Measurements from ENCODE around the gene MYRFL.

Gene MYRFL

DNA sequence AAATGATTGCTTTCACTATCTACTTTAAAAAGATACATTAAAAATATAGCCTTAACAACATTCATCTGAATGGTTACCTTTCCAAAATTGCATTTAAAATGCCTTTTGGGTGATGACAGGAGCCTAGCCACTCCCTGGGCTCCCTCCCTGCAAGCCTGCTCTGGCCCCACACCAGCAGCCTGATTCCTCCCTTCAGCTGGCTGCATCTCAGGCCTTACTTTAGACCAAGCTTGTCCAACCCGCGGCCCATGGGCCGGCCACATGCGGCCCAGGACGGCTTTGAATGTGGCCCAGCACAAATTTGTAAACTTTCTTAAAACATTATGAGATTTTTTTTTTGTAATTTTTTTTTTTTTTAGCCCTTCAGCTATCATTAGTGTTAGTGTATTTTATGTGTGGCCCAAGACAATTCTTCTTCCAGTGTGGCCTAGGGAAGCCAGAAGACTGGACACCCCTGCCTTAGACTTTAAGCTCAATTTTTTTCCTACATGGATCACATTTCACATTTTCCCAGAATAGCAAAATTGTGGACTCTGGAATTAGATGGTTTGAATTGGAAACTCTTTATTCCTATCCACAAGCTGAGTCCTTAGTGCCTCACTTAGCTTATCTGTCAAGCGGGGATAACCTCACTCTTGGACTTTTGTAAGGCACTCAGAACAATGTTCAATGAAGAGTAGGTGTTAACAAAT lies 124.4 kb downstream of the MYRFL start:
- Histone ChIP-seq H3K9ac (ENCODE audit: low read depth, low read length) (no peak overlapping the region), H3K36me3 (ENCODE audit: control insufficient read depth, insufficient read depth, low read length) (no peaks in the 10 kb centered on the region), H3K4me3 (ENCODE audit: low read depth, low read length) (no peak overlapping the region), H3K27me3 (ENCODE audit: control insufficient read depth, insufficient read depth, low read length) (no peaks in the 10 kb centered on the region), H3K4me1 (ENCODE audit: control insufficient read depth, insufficient read depth, low read length) (peaks cover 32% of the 10 kb centered on the region), H3K9me3 (ENCODE audit: control insufficient read depth, insufficient read depth, low read length) (no peaks in the 10 kb centered on the region), H3K27ac (ENCODE audit: low read depth, low read length) (no peak overlapping the region)

DNA sequence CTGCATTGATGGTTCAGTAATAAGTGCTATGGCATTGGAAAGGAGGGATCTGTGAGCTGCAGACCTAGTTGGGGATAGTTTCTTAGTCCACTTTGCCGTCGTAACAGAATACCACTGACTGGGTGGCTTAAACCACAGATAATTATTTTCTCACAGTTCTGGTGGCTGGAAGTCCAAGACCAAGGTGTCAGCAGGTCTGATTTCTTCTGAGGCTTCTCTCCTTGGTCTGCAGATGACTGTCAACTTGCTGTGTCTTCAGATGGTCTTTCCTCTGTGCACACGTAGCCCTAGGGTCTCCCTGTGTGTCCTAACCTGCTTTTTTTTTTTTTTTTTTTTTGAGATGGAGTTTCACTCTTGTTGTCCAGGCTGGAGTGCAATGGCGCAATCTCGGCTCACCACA lies 126.1 kb downstream of the MYRFL start:
- Histone ChIP-seq H3K36me3 (ENCODE audit: control insufficient read depth, insufficient read depth, low read length) (no peaks in the 10 kb centered on the region), H3K27me3 (ENCODE audit: control insufficient read depth, insufficient read depth, low read length) (no peaks in the 10 kb centered on the region), H3K27ac (ENCODE audit: low read depth, low read length) (no peak overlapping the region), H3K4me1 (ENCODE audit: control insufficient read depth, insufficient read depth, low read length) (peaks cover 33% of the 10 kb centered on the region), H3K9me3 (ENCODE audit: control insufficient read depth, insufficient read depth, low read length) (no peaks in the 10 kb centered on the region), H3K4me3 (ENCODE audit: low read depth, low read length) (no peak overlapping the region), H3K9ac (ENCODE audit: low read depth, low read length) (no peak overlapping the region)

DNA sequence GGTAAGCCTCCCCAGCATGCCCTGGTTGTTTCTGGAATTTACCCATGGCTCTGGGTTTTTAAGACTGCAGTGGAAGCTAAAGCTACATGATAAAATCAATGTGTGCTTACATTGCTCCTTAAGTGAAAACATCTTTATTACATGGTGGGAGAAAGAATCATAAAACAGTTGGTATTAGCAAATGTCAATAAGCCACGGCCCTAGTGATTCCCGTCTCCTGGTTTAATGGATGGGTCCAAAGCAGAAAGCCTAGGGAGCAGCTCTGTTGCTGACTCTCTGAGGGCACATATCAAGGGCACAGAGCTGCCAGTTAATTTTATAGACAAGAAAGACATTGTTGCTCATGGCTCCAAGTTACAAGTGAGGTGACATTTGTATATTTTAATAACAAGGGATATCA lies 127.9 kb downstream of the MYRFL start:
- H3K4me3 ChIP-seq (ENCODE audit: low read depth, low read length), result no peak overlapping the region
- no peak overlapping the region for H3K27ac ChIP-seq (ENCODE audit: low read depth, low read length)
- no peaks in the 10 kb centered on the region for H3K27me3 ChIP-seq (ENCODE audit: control insufficient read depth, insufficient read depth, low read length)
- no peaks in the 10 kb centered on the region for H3K9me3 ChIP-seq (ENCODE audit: control insufficient read depth, insufficient read depth, low read length)
- H3K9ac ChIP-seq (ENCODE audit: low read depth, low read length), result no peak overlapping the region
- H3K36me3 ChIP-seq (ENCODE audit: control insufficient read depth, insufficient read depth, low read length), result no peaks in the 10 kb centered on the region
- H3K4me1 ChIP-seq (ENCODE audit: control insufficient read depth, insufficient read depth, low read length), result peaks cover 33% of the 10 kb centered on the region

DNA sequence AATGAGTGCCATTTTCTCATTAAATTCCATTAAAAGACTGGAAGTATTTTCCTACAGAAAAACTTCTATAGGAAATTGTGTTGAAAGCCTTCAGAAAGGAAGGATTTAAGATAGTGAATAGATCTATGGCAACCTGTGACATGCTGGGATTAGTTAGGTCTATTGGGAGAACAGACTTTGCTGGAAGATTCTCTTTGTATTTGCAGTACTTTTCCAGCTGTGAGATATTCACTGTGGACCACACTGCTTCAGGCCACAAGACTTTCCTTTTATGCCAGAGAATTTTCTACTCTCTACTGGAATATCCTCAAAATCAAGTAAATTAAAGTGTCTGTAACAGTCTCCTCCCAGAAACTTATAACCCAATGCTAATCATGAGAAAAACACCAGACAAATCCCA lies 136.2 kb downstream of the MYRFL start:
- H3K4me3 ChIP-seq (ENCODE audit: low read depth, low read length), result no peak overlapping the region
- H3K4me1 ChIP-seq (ENCODE audit: control insufficient read depth, insufficient read depth, low read length), result no peaks in the 10 kb centered on the region
- H3K9ac ChIP-seq (ENCODE audit: low read depth, low read length), result no peak overlapping the region
- no peaks in the 10 kb centered on the region for H3K27me3 ChIP-seq (ENCODE audit: control insufficient read depth, insufficient read depth, low read length)
- no peak overlapping the region for H3K27ac ChIP-seq (ENCODE audit: low read depth, low read length)
- no peaks in the 10 kb centered on the region for H3K9me3 ChIP-seq (ENCODE audit: control insufficient read depth, insufficient read depth, low read length)
- H3K36me3 ChIP-seq (ENCODE audit: control insufficient read depth, insufficient read depth, low read length), result no peaks in the 10 kb centered on the region

DNA sequence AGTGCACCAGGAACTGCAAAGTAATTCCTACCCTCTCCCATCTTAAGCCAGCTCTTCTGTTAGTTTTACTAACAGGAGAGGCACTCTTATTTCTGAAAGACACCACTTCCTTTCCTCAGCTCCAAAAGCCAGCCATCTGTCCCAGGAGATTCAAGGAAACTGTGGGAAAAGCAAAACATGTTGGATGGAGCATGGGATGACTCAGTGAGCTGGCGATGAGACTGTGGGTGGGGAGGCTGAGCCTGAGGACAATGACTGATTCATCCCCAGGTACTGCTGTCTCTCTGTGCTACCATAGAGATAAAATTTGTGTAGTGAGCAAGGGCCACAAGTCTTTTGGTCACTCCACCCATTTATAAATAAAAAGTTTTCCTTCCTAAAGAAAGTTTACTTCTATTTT lies 141.4 kb downstream of the MYRFL start:
- Histone ChIP-seq H3K36me3 (ENCODE audit: control insufficient read depth, insufficient read depth, low read length) (no peaks in the 10 kb centered on the region), H3K27ac (ENCODE audit: low read depth, low read length) (peak overlapping the region; percentile 27), H3K4me3 (ENCODE audit: low read depth, low read length) (no peak overlapping the region), H3K27me3 (ENCODE audit: control insufficient read depth, insufficient read depth, low read length) (no peaks in the 10 kb centered on the region), H3K4me1 (ENCODE audit: control insufficient read depth, insufficient read depth, low read length) (no peaks in the 10 kb centered on the region), H3K9ac (ENCODE audit: low read depth, low read length) (no peak overlapping the region), H3K9me3 (ENCODE audit: control insufficient read depth, insufficient read depth, low read length) (no peaks in the 10 kb centered on the region)

DNA sequence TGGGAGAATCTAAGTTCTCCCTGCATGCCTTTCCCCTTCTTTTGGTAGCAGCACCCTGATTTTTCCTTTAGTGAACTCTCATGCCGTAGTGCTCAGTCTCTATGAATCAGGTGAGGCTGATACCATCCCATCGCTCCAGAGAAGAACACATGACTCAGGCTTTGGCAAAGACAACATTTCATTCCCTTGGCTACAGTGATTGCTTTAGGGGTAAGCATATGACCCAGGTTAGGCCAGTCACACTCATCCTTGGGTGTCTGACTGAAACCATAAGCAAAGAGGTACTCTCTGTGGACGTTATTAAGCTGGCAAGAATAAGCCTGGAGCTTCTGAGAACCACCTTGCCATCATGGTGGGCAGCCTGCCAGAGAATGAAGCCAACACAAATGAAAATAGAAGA lies 141.8 kb downstream of the MYRFL start:
- Histone ChIP-seq H3K9me3 (ENCODE audit: control insufficient read depth, insufficient read depth, low read length) (no peaks in the 10 kb centered on the region), H3K27me3 (ENCODE audit: control insufficient read depth, insufficient read depth, low read length) (no peaks in the 10 kb centered on the region), H3K27ac (ENCODE audit: low read depth, low read length) (no peak overlapping the region), H3K9ac (ENCODE audit: low read depth, low read length) (no peak overlapping the region), H3K36me3 (ENCODE audit: control insufficient read depth, insufficient read depth, low read length) (no peaks in the 10 kb centered on the region), H3K4me1 (ENCODE audit: control insufficient read depth, insufficient read depth, low read length) (no peaks in the 10 kb centered on the region), H3K4me3 (ENCODE audit: low read depth, low read length) (no peak overlapping the region)

DNA sequence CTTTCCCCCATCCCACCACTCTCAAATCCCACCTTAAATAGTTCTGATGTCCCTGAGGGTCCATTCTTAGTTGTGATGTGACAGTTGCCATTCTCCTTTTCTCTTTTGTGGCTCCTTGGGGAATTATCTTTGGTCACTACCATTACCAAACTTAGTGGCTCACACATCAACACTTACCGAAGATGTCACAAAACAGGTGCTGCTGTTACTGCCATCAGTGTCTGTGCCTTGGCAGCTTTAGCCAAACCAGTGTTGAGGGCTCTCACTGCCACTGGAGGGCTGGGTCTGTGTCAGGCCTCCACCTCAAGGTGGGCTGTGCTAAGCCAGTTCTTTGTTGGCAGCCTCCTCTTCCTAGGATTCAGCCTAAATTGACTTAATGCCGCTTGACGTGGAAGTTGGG lies 144.0 kb downstream of the MYRFL start:
- Histone ChIP-seq H3K9me3 (ENCODE audit: control insufficient read depth, insufficient read depth, low read length) (no peaks in the 10 kb centered on the region), H3K27me3 (ENCODE audit: control insufficient read depth, insufficient read depth, low read length) (no peaks in the 10 kb centered on the region), H3K4me3 (ENCODE audit: low read depth, low read length) (no peak overlapping the region), H3K36me3 (ENCODE audit: control insufficient read depth, insufficient read depth, low read length) (no peaks in the 10 kb centered on the region), H3K4me1 (ENCODE audit: control insufficient read depth, insufficient read depth, low read length) (no peaks in the 10 kb centered on the region), H3K27ac (ENCODE audit: low read depth, low read length) (no peak overlapping the region), H3K9ac (ENCODE audit: low read depth, low read length) (no peak overlapping the region)

DNA sequence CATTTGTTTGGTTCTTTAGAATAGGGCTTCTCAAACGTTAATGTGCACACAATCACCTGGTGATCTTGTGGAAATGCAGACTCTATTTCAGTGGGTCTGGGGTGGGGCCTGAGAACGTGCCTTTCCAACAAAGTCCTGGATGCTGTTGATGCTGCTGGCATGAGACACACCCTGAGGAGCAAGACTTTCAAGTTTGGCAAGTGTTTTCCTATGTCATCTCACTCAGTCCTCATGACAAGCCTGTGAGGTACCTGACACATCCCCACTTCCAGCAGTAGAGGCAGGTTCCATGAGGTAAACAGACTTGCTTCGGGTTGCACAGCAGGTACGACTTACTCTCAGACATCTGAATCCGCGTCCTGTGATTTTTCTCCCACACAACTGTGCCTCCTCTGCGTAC lies 147.1 kb downstream of the MYRFL start:
- Histone ChIP-seq H3K4me3 (ENCODE audit: low read depth, low read length) (no peak overlapping the region), H3K9me3 (ENCODE audit: control insufficient read depth, insufficient read depth, low read length) (no peaks in the 10 kb centered on the region), H3K27ac (ENCODE audit: low read depth, low read length) (no peak overlapping the region), H3K27me3 (ENCODE audit: control insufficient read depth, insufficient read depth, low read length) (no peaks in the 10 kb centered on the region), H3K9ac (ENCODE audit: low read depth, low read length) (no peak overlapping the region), H3K4me1 (ENCODE audit: control insufficient read depth, insufficient read depth, low read length) (no peaks in the 10 kb centered on the region), H3K36me3 (ENCODE audit: control insufficient read depth, insufficient read depth, low read length) (no peaks in the 10 kb centered on the region)

DNA sequence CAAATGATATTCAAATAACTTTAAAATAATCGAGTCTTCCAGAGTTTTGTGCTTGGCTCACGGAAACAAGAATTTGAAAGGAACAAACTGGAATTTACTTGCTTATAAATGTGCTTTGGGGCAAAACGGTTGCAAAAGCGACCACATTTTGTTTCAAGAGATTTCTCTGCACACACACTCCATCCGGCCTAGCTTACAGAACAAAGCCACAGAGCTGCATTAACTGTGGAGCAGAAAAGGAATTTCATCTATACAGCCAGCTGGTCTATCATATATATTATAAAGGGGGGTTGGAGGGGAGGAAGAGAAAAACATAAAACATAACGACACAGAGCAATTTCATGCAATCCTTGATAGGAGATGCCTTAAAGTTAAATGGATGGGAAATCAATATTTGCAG lies 153.0 kb downstream of the MYRFL start:
- no peak overlapping the region for H3K4me3 ChIP-seq (ENCODE audit: low read depth, low read length)

DNA sequence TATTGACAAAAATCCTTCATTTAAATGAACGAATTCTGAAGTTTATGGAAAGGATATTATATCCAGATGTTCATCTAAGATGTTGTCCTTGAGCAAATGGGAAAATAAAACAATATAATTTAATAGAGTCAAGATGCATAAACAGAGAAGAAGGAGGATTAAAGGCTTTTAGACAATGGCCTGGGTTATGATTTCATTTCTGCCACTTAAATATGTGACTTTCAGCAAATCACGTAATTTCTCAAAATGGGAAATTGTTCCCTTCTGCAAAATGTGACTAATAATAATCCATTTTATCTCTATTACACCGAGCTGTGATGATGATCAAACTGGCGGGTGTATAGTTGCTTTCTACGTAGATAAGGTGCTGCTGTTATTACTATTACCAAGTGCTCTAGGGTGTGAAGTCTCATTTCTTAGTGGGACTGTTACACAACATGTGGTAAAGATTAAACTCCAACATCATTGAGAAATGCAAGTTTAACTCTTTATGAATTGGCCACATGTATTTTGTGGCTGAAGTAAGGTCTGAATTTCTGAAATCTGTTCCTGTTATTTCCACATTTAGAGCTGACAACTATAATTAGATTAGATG lies 157.0 kb downstream of the MYRFL start:
- no peak overlapping the region for H3K27ac ChIP-seq (ENCODE audit: low read depth, low read length)
- H3K4me1 ChIP-seq (ENCODE audit: control insufficient read depth, insufficient read depth, low read length), result peaks cover 7% of the 10 kb centered on the region
- no peak overlapping the region for H3K4me3 ChIP-seq (ENCODE audit: low read depth, low read length)
- H3K27me3 ChIP-seq (ENCODE audit: control insufficient read depth, insufficient read depth, low read length), result no peaks in the 10 kb centered on the region
- H3K9ac ChIP-seq (ENCODE audit: low read depth, low read length), result no peak overlapping the region
- no peaks in the 10 kb centered on the region for H3K9me3 ChIP-seq (ENCODE audit: control insufficient read depth, insufficient read depth, low read length)
- no peaks in the 10 kb centered on the region for H3K36me3 ChIP-seq (ENCODE audit: control insufficient read depth, insufficient read depth, low read length)

More for the DNA sequence above, 153.0 kb downstream of the MYRFL start:
- Histone ChIP-seq H3K27me3 (ENCODE audit: control insufficient read depth, insufficient read depth, low read length) (no peaks in the 10 kb centered on the region), H3K4me1 (ENCODE audit: control insufficient read depth, insufficient read depth, low read length) (peaks cover 7% of the 10 kb centered on the region), H3K9ac (ENCODE audit: low read depth, low read length) (no peak overlapping the region), H3K36me3 (ENCODE audit: control insufficient read depth, insufficient read depth, low read length) (no peaks in the 10 kb centered on the region), H3K27ac (ENCODE audit: low read depth, low read length) (no peak overlapping the region), H3K9me3 (ENCODE audit: control insufficient read depth, insufficient read depth, low read length) (no peaks in the 10 kb centered on the region)

DNA sequence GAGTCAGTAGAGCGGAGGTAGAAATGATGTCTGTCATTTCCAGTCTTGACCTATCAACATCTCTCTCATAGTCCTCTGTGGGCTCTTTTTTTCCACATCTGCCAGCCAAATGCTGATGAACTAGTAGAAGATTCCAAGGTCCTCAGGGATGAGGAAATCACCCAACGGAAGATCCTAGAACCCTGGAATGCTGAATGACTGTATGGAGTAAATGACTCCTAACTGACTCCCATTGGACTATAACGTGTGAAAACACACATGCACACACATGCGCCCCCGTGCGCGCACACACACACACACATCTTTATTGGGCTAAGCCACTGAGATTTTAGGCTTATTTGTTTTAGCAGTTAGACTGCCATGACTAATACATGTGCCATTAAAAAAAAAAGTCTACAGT lies 159.2 kb downstream of the MYRFL start:
- Histone ChIP-seq H3K4me1 (ENCODE audit: control insufficient read depth, insufficient read depth, low read length) (0 out of 2 replicates have a peak, but pooled peaks cover 3% of the 10 kb centered on the region), H3K4me3 (ENCODE audit: low read depth, low read length) (no peak overlapping the region), H3K27me3 (ENCODE audit: control insufficient read depth, insufficient read depth, low read length) (no peaks in the 10 kb centered on the region), H3K36me3 (ENCODE audit: control insufficient read depth, insufficient read depth, low read length) (no peaks in the 10 kb centered on the region), H3K9me3 (ENCODE audit: control insufficient read depth, insufficient read depth, low read length) (no peaks in the 10 kb centered on the region), H3K9ac (ENCODE audit: low read depth, low read length) (no peak overlapping the region), H3K27ac (ENCODE audit: low read depth, low read length) (no peak overlapping the region)

All from HUES48 (cell line).